DOHH2 (cell line): Measurements from ENCODE around the gene TM4SF5.

ENCODE experiments used
- CTCF ChIP-seq: fragments of 200-600 bp; sonication (generic); IDR thresholded peaks from one replicate; pipeline ENCODE4 v1.5.1; 2014; ENCODE audit warnings: antibody characterized with exemption, mild to moderate bottlenecking, low read depth, low read length; ENCODE audit not compliant: poor library complexity, severe bottlenecking
- EZH2phosphoT487 ChIP-seq: fragments of 200-600 bp; sonication (generic); IDR thresholded peaks from 2 replicates; pipeline ENCODE4 v1.6.1; 2017; ENCODE audit warnings: borderline replicate concordance, mild to moderate bottlenecking, antibody characterized with exemption, low read length, moderate library complexity, mixed read lengths

- no peak for TF ChIP-seq CTCF
- TF ChIP-seq EZH2phosphoT487 = no peak
These were observed 17.9 kb downstream of the TM4SF5 start for GRCh38 chr17:4789701-4789950.
